H1 (cell line): Measurements from ENCODE around the gene ATP6V1E1. TPM values are rescaled to one million over a fixed set of nuclear protein-coding genes. Genes with fewer than 3 reads are reported as not detected.

Experiments used
- CTCF ChIA-PET: fragments of 300-600 bp; sonication (Branson Sonifier 250); formaldehyde crosslinking; loops from one replicate; lab custom pipeline; 2021; ENCODE audit not compliant: partially characterized antibody; lab: Charles Lee
- POLR2A ChIA-PET: fragments of 300-600 bp; sonication (Branson Sonifier 250); formaldehyde crosslinking; loops from one replicate; lab custom pipeline; 2021; ENCODE audit warnings: inconsistent platforms; ENCODE audit not compliant: partially characterized antibody; lab: Charles Lee
- DNase-seq, 2 experiments: peaks; one replicate each; pipeline versions ENCODE4 v3.0.0 to v3.0.0-alpha.2; 2010 to 2022; ENCODE audit warnings: low spot score in 2 of 2, low read depth in 1 of 2, mixed read lengths in 1 of 2
- FAIRE-seq: peaks from 2 replicates; lab custom pipeline; 2011; peaks lifted over from hg19 to GRCh38; lab: Jason Lieb, UNC
- H2AFZ ChIP-seq: 2 replicates; pipeline ENCODE4 v1.8.1; 2012; ENCODE audit warnings: low read length, inconsistent platforms
- H2AK5ac ChIP-seq: 2 replicates; pipeline ENCODE4 v1.6.1; 2013; ENCODE audit warnings: low read depth, low read length
- H2BK120ac ChIP-seq: replicated peaks from 2 replicates; pipeline ENCODE3; 2013; ENCODE audit warnings: low read depth, low read length, inconsistent platforms
- H2BK12ac ChIP-seq: 2 replicates; pipeline ENCODE4 v1.6.1; 2013; ENCODE audit warnings: low read depth, low read length
- H2BK15ac ChIP-seq: 2 replicates; pipeline ENCODE4 v1.6.1; 2013; ENCODE audit warnings: low read length
- H2BK20ac ChIP-seq: 2 replicates; pipeline ENCODE4 v1.6.1; 2013; ENCODE audit warnings: low read length
- H2BK5ac ChIP-seq: 2 replicates; pipeline ENCODE4 v1.6.1; 2013; ENCODE audit warnings: low read depth, low read length
- H3K14ac ChIP-seq: 2 replicates; pipeline ENCODE4 v1.6.1; 2013; ENCODE audit warnings: inconsistent platforms; ENCODE audit not compliant: insufficient read length
- H3K18ac ChIP-seq: 2 replicates; pipeline ENCODE4 v1.6.1; 2013; ENCODE audit warnings: low read length; ENCODE audit errors: extremely low read depth
- H3K23ac ChIP-seq: 2 replicates; pipeline ENCODE4 v1.6.1; 2013; ENCODE audit warnings: inconsistent platforms; ENCODE audit not compliant: insufficient read length
- H3K23me2 ChIP-seq: 2 replicates; pipeline ENCODE4 v1.6.1; 2013; ENCODE audit warnings: low read depth, low read length
- H3K27ac ChIP-seq: 2 replicates; pipeline ENCODE4 v1.6.1; 2011; ENCODE audit warnings: low read depth, low read length, inconsistent platforms
- H3K27me3 ChIP-seq, 4 experiments: replicated peaks in 1 of 4; 1 replicate in 1 of 4; 2 replicates in 3 of 4; pipeline versions ENCODE4 v1.6.1 to v1.8.1; 2011 to 2013; ENCODE audit warnings: low read length in 3 of 4, mild to moderate bottlenecking in 3 of 4, inconsistent platforms in 2 of 4, mixed read lengths in 2 of 4, moderate library complexity in 1 of 4; ENCODE audit not compliant: control insufficient read depth in 3 of 4, insufficient read depth in 3 of 4; ENCODE audit errors: extremely low read depth in 1 of 4
- H3K36me3 ChIP-seq, 4 experiments: 2 replicates each; pipeline versions ENCODE4 v1.6.1 to v1.8.1; 2011 to 2013; ENCODE audit warnings: mild to moderate bottlenecking in 4 of 4, low read length in 3 of 4, moderate library complexity in 2 of 4, control low read depth in 1 of 4, inconsistent platforms in 1 of 4; ENCODE audit not compliant: insufficient read depth in 4 of 4, control insufficient read depth in 2 of 4
- H3K4ac ChIP-seq: replicated peaks from 2 replicates; pipeline ENCODE3; 2013; ENCODE audit warnings: low read length, low read depth, mixed read lengths, inconsistent platforms; ENCODE audit not compliant: insufficient read length
- H3K4me1 ChIP-seq, 4 experiments: replicated peaks in 1 of 4; 1 replicate in 1 of 4; 2 replicates in 3 of 4; pipeline versions ENCODE4 v1.6.1 to v1.8.1; 2011 to 2013; ENCODE audit warnings: low read length in 3 of 4, inconsistent platforms in 2 of 4, mixed read lengths in 1 of 4; ENCODE audit not compliant: insufficient read depth in 4 of 4, control insufficient read depth in 3 of 4
- H3K4me2 ChIP-seq, 2 experiments: 2 replicates each; pipeline versions ENCODE4 v1.6.1 to v1.8.1; 2011 to 2013; ENCODE audit warnings: low read depth in 2 of 2, low read length in 2 of 2, control low read depth in 1 of 2, inconsistent platforms in 1 of 2, mild to moderate bottlenecking in 1 of 2; ENCODE audit not compliant: insufficient read depth in 1 of 2
- H3K4me3 ChIP-seq, 4 experiments: fragments of 200-600, 300-600 bp in 1 of 4; sonication (generic), shearing (Covaris generic), sonication (Bioruptor Twin) in 1 of 4; 2 replicates each; pipeline versions ENCODE4 v1.5.1 to v1.8.1; 2011 to 2016; ENCODE audit warnings: low read length in 4 of 4, low read depth in 3 of 4, control low read depth in 2 of 4, inconsistent platforms in 2 of 4, mild to moderate bottlenecking in 2 of 4, mixed read lengths in 1 of 4, moderate library complexity in 1 of 4; ENCODE audit not compliant: insufficient read depth in 2 of 4; ENCODE audit errors: extremely low read depth in 1 of 4
- H3K56ac ChIP-seq: replicated peaks from 2 replicates; pipeline ENCODE3; 2013; ENCODE audit warnings: low read depth, mild to moderate bottlenecking, mixed read lengths, low read length, inconsistent platforms; ENCODE audit not compliant: insufficient read length
- H3K79me1 ChIP-seq: 2 replicates; pipeline ENCODE4 v1.6.1; 2013; ENCODE audit warnings: low read depth, low read length, control low read depth
- H3K79me2 ChIP-seq, 2 experiments: 2 replicates each; pipeline versions ENCODE4 v1.6.1 to v1.8.1; 2012 to 2013; ENCODE audit warnings: low read length in 2 of 2, mild to moderate bottlenecking in 2 of 2, inconsistent platforms in 1 of 2; ENCODE audit not compliant: insufficient read depth in 2 of 2, control insufficient read depth in 1 of 2
- H3K9ac ChIP-seq, 4 experiments: replicated peaks in 1 of 4; 1 replicate in 1 of 4; 2 replicates in 3 of 4; pipeline versions ENCODE4 v1.6.1 to v1.8.1; 2011 to 2013; ENCODE audit warnings: low read depth in 3 of 4, low read length in 3 of 4, control low read depth in 2 of 4, mild to moderate bottlenecking in 2 of 4, moderate library complexity in 2 of 4, inconsistent platforms in 1 of 4; ENCODE audit errors: extremely low read depth in 1 of 4
- H3K9me3 ChIP-seq, 2 experiments: 2 replicates each; pipeline versions ENCODE4 v1.6.1 to v1.8.1; 2012 to 2013; ENCODE audit warnings: mild to moderate bottlenecking in 2 of 2, moderate library complexity in 2 of 2, control low read depth in 1 of 2, inconsistent platforms in 1 of 2, low read depth in 1 of 2, low read length in 1 of 2, mixed read lengths in 1 of 2; ENCODE audit not compliant: insufficient read depth in 2 of 2
- H4K20me1 ChIP-seq, 2 experiments: replicated peaks in 1 of 2; 2 replicates each; pipeline versions ENCODE3 to v1.8.1; 2011 to 2013; ENCODE audit warnings: inconsistent platforms in 2 of 2, low read length in 2 of 2, mild to moderate bottlenecking in 1 of 2; ENCODE audit not compliant: insufficient read depth in 2 of 2, control insufficient read depth in 1 of 2
- H4K5ac ChIP-seq: 2 replicates; pipeline ENCODE4 v1.6.1; 2013; ENCODE audit warnings: low read length, low read depth, mixed read lengths, inconsistent platforms; ENCODE audit not compliant: insufficient read length
- H4K8ac ChIP-seq: 2 replicates; pipeline ENCODE4 v1.8.0; 2013; ENCODE audit warnings: mild to moderate bottlenecking, moderate library complexity, low read length, inconsistent platforms; ENCODE audit not compliant: insufficient read depth; ENCODE audit errors: extremely low read depth
- H4K91ac ChIP-seq: replicated peaks from 2 replicates; pipeline ENCODE3; 2013; ENCODE audit warnings: low read length, mixed read lengths, inconsistent platforms; ENCODE audit not compliant: insufficient read length
- BACH1 ChIP-seq: IDR thresholded peaks from 2 replicates; pipeline ENCODE4 v1.6.1; 2012; ENCODE audit warnings: low read length, improper control_type of control experiment
- CBX5 ChIP-seq: fragments of 300-800, 300-1000 bp; sonication (generic); IDR thresholded peaks from 2 replicates; pipeline ENCODE4 v1.7.1; 2016; ENCODE audit warnings: antibody characterized with exemption, low read length, low read depth
- CHD1 ChIP-seq: IDR thresholded peaks from 2 replicates; pipeline ENCODE4 v1.6.1; 2012; ENCODE audit warnings: low read depth, low read length, improper control_type of control experiment
- EZH2 ChIP-seq: fragments of 200-600 bp; sonication (generic); IDR thresholded peaks from 2 replicates; pipeline ENCODE4 v1.7.1; 2012; ENCODE audit warnings: low read depth, mild to moderate bottlenecking, moderate library complexity, low read length, inconsistent platforms; ENCODE audit not compliant: severe bottlenecking
- HDAC6 ChIP-seq: IDR thresholded peaks from one replicate; pipeline ENCODE4 v1.7.1; 2012; ENCODE audit warnings: low read depth, mild to moderate bottlenecking, inconsistent platforms, low read length, moderate library complexity
- JUND ChIP-seq: IDR thresholded peaks from 2 replicates; pipeline ENCODE4 v1.6.1; 2011; ENCODE audit warnings: mild to moderate bottlenecking, improper control_type of control experiment, low read length
- KDM5A ChIP-seq: fragments of 200-600 bp; IDR thresholded peaks from 2 replicates; pipeline ENCODE4 v1.7.1; 2012; ENCODE audit warnings: mild to moderate bottlenecking, low read length, inconsistent platforms, mixed read lengths
- POLR2A ChIP-seq, 2 experiments: IDR thresholded peaks; 1 replicate in 1 of 2; 2 replicates in 1 of 2; pipeline ENCODE4 v1.6.1; 2011; ENCODE audit warnings: low read depth in 2 of 2, low read length in 2 of 2, mild to moderate bottlenecking in 2 of 2; ENCODE audit errors: control extremely low read depth in 1 of 2
- POLR2AphosphoS5 ChIP-seq: IDR thresholded peaks from 2 replicates; pipeline ENCODE4 v1.6.1; 2011; ENCODE audit warnings: low read depth, low read length
- POU5F1 ChIP-seq: IDR thresholded peaks from 2 replicates; pipeline ENCODE4 v1.6.1; 2011; ENCODE audit warnings: low read depth, mild to moderate bottlenecking, low read length, moderate library complexity
- RNF2 ChIP-seq: fragments of 200-900, 300-1000 bp; sonication (generic); IDR thresholded peaks from 2 replicates; pipeline ENCODE4 v1.7.1; 2016; ENCODE audit warnings: borderline replicate concordance, low read depth, mild to moderate bottlenecking, antibody characterized with exemption, low read length; ENCODE audit not compliant: poor library complexity, severe bottlenecking; ENCODE audit errors: missing control alignments
- RXRA ChIP-seq: IDR thresholded peaks from 2 replicates; pipeline ENCODE4 v1.6.1; 2011; ENCODE audit warnings: low read depth, mild to moderate bottlenecking, low read length, moderate library complexity; ENCODE audit not compliant: insufficient read depth
- SAP30 ChIP-seq: fragments of 300-600 bp; sonication (generic); IDR thresholded peaks from 2 replicates; pipeline ENCODE4 v1.7.1; 2012; ENCODE audit warnings: low read length, moderate library complexity, mild to moderate bottlenecking, inconsistent platforms; ENCODE audit not compliant: insufficient read depth, insufficient replicate concordance
- USF2 ChIP-seq: IDR thresholded peaks from 2 replicates; pipeline ENCODE4 v1.6.1; 2011; ENCODE audit warnings: low read length, improper control_type of control experiment
- WGBS, 2 experiments: shearing (Covaris generic) in 1 of 2; methylation state at CpG; one replicate each; pipeline versions ENCODE4 v1.1.6 to v1.1.7; 2013 to 2015; ENCODE audit warnings: low lambda C conversion rate in 2 of 2, mixed read lengths in 2 of 2, inconsistent platforms in 1 of 2, low coverage in 1 of 2, missing lambda C conversion rate in 1 of 2; ENCODE audit not compliant: insufficient replicate concordance in 2 of 2, insufficient coverage in 1 of 2, insufficient read length in 1 of 2; ENCODE audit errors: extremely low coverage in 1 of 2, missing lambda C conversion rate in 1 of 2; 5-methylcytosine and 5-hydroxymethylcytosine counted together
- polyA plus RNA-seq, 7 experiments: library from polyadenylated mRNA; depleted of rRNA in 3 of 7; stranded (reverse) in 5 of 7; unstranded in 2 of 7; fragments of >200 nt in 5 of 7; fragments of 200-250 nt in 2 of 7; gene quantifications; 1 replicate in 5 of 7; 2 replicates in 1 of 7; 4 replicates in 1 of 7; pipeline versions ENCODE4 v1.2.1 to v1.2.3, GENCODE V29; 2011 to 2013; ENCODE audit warnings: missing spikeins in 2 of 7, mixed read lengths in 2 of 7
- total RNA-seq: library from RNA; stranded (reverse); fragmentation: NEBNext Ultra II Directional; extraction: Animal tissue kit (Norgen Biotek cat#: 25700); gene quantifications from 2 replicates; pipeline ENCODE4 v1.2.1, GENCODE V29; 2021

ATP6V1E1 gene
- total and polyA plus RNA-seq, 2 of the 8 experiments (the other 6 are each of a cell fraction or from before 2014, with no cell fraction given): 80.4 to 88.1 TPM

GRCh38 chr22:17633998-17634323, 5.4 kb upstream of the ATP6V1E1 start:
- Histone ChIP-seq H3K56ac (no peak overlapping the region), H3K79me1 (no peaks in the 10 kb centered on the region), H4K91ac (no peak overlapping the region), H3K23me2 (peaks cover 7% of the 10 kb centered on the region), H3K18ac (no peak overlapping the region), H4K5ac (no peak overlapping the region), H2BK15ac (no peak overlapping the region), H3K36me3 (no peaks in the 10 kb centered on the region), H4K8ac (no peak overlapping the region), H3K9ac (no peak overlapping the region), H3K9me3 (no peaks in the 10 kb centered on the region), H2BK12ac (no peak overlapping the region; the same call in 1 of the 2 replicates), H2AFZ (no peak overlapping the region), H2BK20ac (no peak overlapping the region), H3K4ac (no peak overlapping the region), H3K4me1 (peaks cover 0 to 4% (median 1%) of the 10 kb centered on the region in 4 experiments; a peak in 3 of 7 replicates), H3K4me3 (no peak overlapping the region), H3K23ac (no peak overlapping the region), H2AK5ac (no peak overlapping the region), H3K14ac (no peak overlapping the region), H3K27ac (no peak overlapping the region), H4K20me1 (no peaks in the 10 kb centered on the region), H3K27me3 (no peaks in the 10 kb centered on the region), H2BK120ac (no peak overlapping the region), H3K4me2 (no peak overlapping the region), H3K79me2 (peaks cover 0 to under 1% of the 10 kb centered on the region in 2 experiments; a peak in 1 of 4 replicates), H2BK5ac (no peak overlapping the region)
- WGBS, 2 experiments: 89% methylated on average over 3 of the region's 3 CpGs; no CpG with 5 or more reads in 1 of the 2 experiments
- ChIA-PET POLR2A (interaction anchor here (1.1 kb wide), 1 partner anchor 44 kb away, joined by 3 read pairs; no protein-coding TSS in a partner anchor), CTCF (interaction anchor here (0.6 kb wide), 1 partner anchor 169 kb away, joined by 3 read pairs; no protein-coding TSS in a partner anchor)
- DNase-seq: no peak
- FAIRE-seq: no peak
- TF ChIP-seq EZH2 (no peak), SAP30 (no peak), CBX5 (no peak), RXRA (no peak), RNF2 (no peak), USF2 (no peak), CHD1 (no peak), POLR2A (IDR thresholded peaks at IDR 0.05; ENCODE audit: control extremely low read depth in 1 of 2, low read depth in 2 of 2, low read length in 2 of 2) (no peak), BACH1 (no peak), POU5F1 (no peak), HDAC6 (no peak), POLR2AphosphoS5 (no peak), KDM5A (no peak), JUND (no peak)
